Measurements from ENCODE around the gene FCHSD2.

FCHSD2 gene

GRCh38 chr11:73091521-73092305, 50.4 kb downstream of the FCHSD2 start:
- Histone ChIP-seq H3K4me3 (ENCODE audit: insufficient read length, low read depth) (no peak overlapping the region), H3K4me1 (ENCODE audit: insufficient read depth, insufficient read length) (no peaks in the 10 kb centered on the region), H3K36me3 (ENCODE audit: insufficient read depth, insufficient read length, low read length) (no peaks in the 10 kb centered on the region), H3K9me3 (ENCODE audit: insufficient read depth, low read length) (no peaks in the 10 kb centered on the region), H3K27me3 (ENCODE audit: insufficient read depth, insufficient read length) (no peaks in the 10 kb centered on the region), H3K9ac (ENCODE audit: insufficient read length, low read depth) (no peak overlapping the region)
- no peak for DNase-seq (ENCODE audit: low read depth, low spot score)
- TF ChIP-seq ZNF274 (IDR thresholded peaks at IDR 0.05; ENCODE audit: low read depth, low read length): no peak
- TF ChIP-seq SUZ12 (IDR thresholded peaks at IDR 0.05; ENCODE audit: extremely low read depth, insufficient read depth, insufficient read length): no peak
- TF ChIP-seq YY1 (IDR thresholded peaks at IDR 0.05; ENCODE audit: insufficient read depth, insufficient read length): no peak

- no peak for TF ChIP-seq YY1 (IDR thresholded peaks at IDR 0.05; ENCODE audit: insufficient read depth, insufficient read length)
- TF ChIP-seq SUZ12 (IDR thresholded peaks at IDR 0.05; ENCODE audit: extremely low read depth, insufficient read depth, insufficient read length): no peak
- no peak for TF ChIP-seq ZNF274 (IDR thresholded peaks at IDR 0.05; ENCODE audit: low read depth, low read length)
- H3K9ac ChIP-seq (ENCODE audit: insufficient read length, low read depth): no peak overlapping the region
These were observed 54.4 kb downstream of the FCHSD2 start for GRCh38 chr11:73087730-73088129.

GRCh38 chr11:73085189-73085875, 56.8 kb downstream of the FCHSD2 start:
- TF ChIP-seq YY1 (IDR thresholded peaks at IDR 0.05; ENCODE audit: insufficient read depth, insufficient read length): no peak
- TF ChIP-seq SUZ12 (IDR thresholded peaks at IDR 0.05; ENCODE audit: extremely low read depth, insufficient read depth, insufficient read length): no peak
- H3K4me1 ChIP-seq (ENCODE audit: insufficient read depth, insufficient read length): no peaks in the 10 kb centered on the region
- no peaks in the 10 kb centered on the region for H3K9me3 ChIP-seq (ENCODE audit: insufficient read depth, low read length)
- H3K4me3 ChIP-seq (ENCODE audit: insufficient read length, low read depth): no peak overlapping the region
- H3K27me3 ChIP-seq (ENCODE audit: insufficient read depth, insufficient read length): no peaks in the 10 kb centered on the region
- no peak overlapping the region for H3K9ac ChIP-seq (ENCODE audit: insufficient read length, low read depth)
- no peaks in the 10 kb centered on the region for H3K36me3 ChIP-seq (ENCODE audit: insufficient read depth, insufficient read length, low read length)
- DNase-seq (ENCODE audit: low read depth, low spot score): no peak

More at GRCh38 chr11:73087730-73088129, 54.4 kb downstream of the FCHSD2 start:
- H3K27me3 ChIP-seq (ENCODE audit: insufficient read depth, insufficient read length): no peaks in the 10 kb centered on the region
- H3K4me1 ChIP-seq (ENCODE audit: insufficient read depth, insufficient read length): no peaks in the 10 kb centered on the region
- H3K36me3 ChIP-seq (ENCODE audit: insufficient read depth, insufficient read length, low read length): no peaks in the 10 kb centered on the region
- H3K9me3 ChIP-seq (ENCODE audit: insufficient read depth, low read length): no peaks in the 10 kb centered on the region
- no peak for DNase-seq (ENCODE audit: low read depth, low spot score)
- H3K4me3 ChIP-seq (ENCODE audit: insufficient read length, low read depth): no peak overlapping the region

GRCh38 chr11:73078631-73079030, 63.5 kb downstream of the FCHSD2 start:
- H3K4me1 ChIP-seq (ENCODE audit: insufficient read depth, insufficient read length): no peaks in the 10 kb centered on the region
- peaks cover 10% of the 10 kb centered on the region; the same call in 1 of the 2 replicates for H3K9me3 ChIP-seq (ENCODE audit: insufficient read depth, low read length)
- no peak overlapping the region for H3K9ac ChIP-seq (ENCODE audit: insufficient read length, low read depth)
- no peaks in the 10 kb centered on the region for H3K27me3 ChIP-seq (ENCODE audit: insufficient read depth, insufficient read length)
- no peak for TF ChIP-seq YY1 (IDR thresholded peaks at IDR 0.05; ENCODE audit: insufficient read depth, insufficient read length)
- no peak for TF ChIP-seq ZNF274 (IDR thresholded peaks at IDR 0.05; ENCODE audit: low read depth, low read length)
- TF ChIP-seq SUZ12 (IDR thresholded peaks at IDR 0.05; ENCODE audit: extremely low read depth, insufficient read depth, insufficient read length): no peak
- no peaks in the 10 kb centered on the region for H3K36me3 ChIP-seq (ENCODE audit: insufficient read depth, insufficient read length, low read length)
- H3K4me3 ChIP-seq (ENCODE audit: insufficient read length, low read depth): no peak overlapping the region
- DNase-seq (ENCODE audit: low read depth, low spot score): no peak

GRCh38 chr11:73077454-73077853, 64.7 kb downstream of the FCHSD2 start:
- no peaks in the 10 kb centered on the region for H3K36me3 ChIP-seq (ENCODE audit: insufficient read depth, insufficient read length, low read length)
- no peak for TF ChIP-seq ZNF274 (IDR thresholded peaks at IDR 0.05; ENCODE audit: low read depth, low read length)
- no peak for TF ChIP-seq YY1 (IDR thresholded peaks at IDR 0.05; ENCODE audit: insufficient read depth, insufficient read length)
- TF ChIP-seq SUZ12 (IDR thresholded peaks at IDR 0.05; ENCODE audit: extremely low read depth, insufficient read depth, insufficient read length): no peak
- H3K4me1 ChIP-seq (ENCODE audit: insufficient read depth, insufficient read length): no peaks in the 10 kb centered on the region
- H3K4me3 ChIP-seq (ENCODE audit: insufficient read length, low read depth): no peak overlapping the region
- no peak overlapping the region for H3K9ac ChIP-seq (ENCODE audit: insufficient read length, low read depth)
- H3K9me3 ChIP-seq (ENCODE audit: insufficient read depth, low read length): peaks cover 10% of the 10 kb centered on the region; the same call in 1 of the 2 replicates
- no peaks in the 10 kb centered on the region for H3K27me3 ChIP-seq (ENCODE audit: insufficient read depth, insufficient read length)
- no peak for DNase-seq (ENCODE audit: low read depth, low spot score)

GRCh38 chr11:73074319-73074718, 67.8 kb downstream of the FCHSD2 start:
- Histone ChIP-seq H3K4me3 (ENCODE audit: insufficient read length, low read depth) (no peak overlapping the region), H3K36me3 (ENCODE audit: insufficient read depth, insufficient read length, low read length) (no peaks in the 10 kb centered on the region), H3K27me3 (ENCODE audit: insufficient read depth, insufficient read length) (no peaks in the 10 kb centered on the region), H3K9ac (ENCODE audit: insufficient read length, low read depth) (no peak overlapping the region), H3K4me1 (ENCODE audit: insufficient read depth, insufficient read length) (no peaks in the 10 kb centered on the region), H3K9me3 (ENCODE audit: insufficient read depth, low read length) (peaks cover 10% of the 10 kb centered on the region; the same call in 1 of the 2 replicates)
- DNase-seq (ENCODE audit: low read depth, low spot score): no peak
- no peak for TF ChIP-seq ZNF274 (IDR thresholded peaks at IDR 0.05; ENCODE audit: low read depth, low read length)
- TF ChIP-seq SUZ12 (IDR thresholded peaks at IDR 0.05; ENCODE audit: extremely low read depth, insufficient read depth, insufficient read length): no peak
- no peak for TF ChIP-seq YY1 (IDR thresholded peaks at IDR 0.05; ENCODE audit: insufficient read depth, insufficient read length)

- no peak overlapping the region for H3K9ac ChIP-seq (ENCODE audit: insufficient read length, low read depth)
- H3K9me3 ChIP-seq (ENCODE audit: insufficient read depth, low read length): peaks cover 9% of the 10 kb centered on the region; the same call in 1 of the 2 replicates
- H3K4me1 ChIP-seq (ENCODE audit: insufficient read depth, insufficient read length): no peaks in the 10 kb centered on the region
- no peak overlapping the region for H3K4me3 ChIP-seq (ENCODE audit: insufficient read length, low read depth)
- no peaks in the 10 kb centered on the region for H3K27me3 ChIP-seq (ENCODE audit: insufficient read depth, insufficient read length)
- H3K36me3 ChIP-seq (ENCODE audit: insufficient read depth, insufficient read length, low read length): no peaks in the 10 kb centered on the region
- no peak for TF ChIP-seq SUZ12 (IDR thresholded peaks at IDR 0.05; ENCODE audit: extremely low read depth, insufficient read depth, insufficient read length)
- no peak for TF ChIP-seq YY1 (IDR thresholded peaks at IDR 0.05; ENCODE audit: insufficient read depth, insufficient read length)
- TF ChIP-seq ZNF274 (IDR thresholded peaks at IDR 0.05; ENCODE audit: low read depth, low read length): no peak
- DNase-seq (ENCODE audit: low read depth, low spot score): no peak
These were observed 69.1 kb downstream of the FCHSD2 start for GRCh38 chr11:73072935-73073481.

All from NT2/D1 (cell line).